Thoracic aorta (tissue), 2 donors: ENCODE measurements around the gene CYBC1. TPM values are rescaled to one million over a fixed set of nuclear protein-coding genes. Genes with fewer than 3 reads are reported as not detected.
A peak's percentile ranks its signal among the peaks of the same experiment; 100 is the strongest.

ENCODE experiments used
- ATAC-seq: fragments of 150-250 bp; one replicate; pipeline ENCODE4 v1.8.0; 2017; ENCODE audit warnings: low read depth; ENCODE audit not compliant: insufficient number of reproducible peaks, low FRiP score
- DNase-seq: peaks from one replicate; pipeline ENCODE4 v3.0.0-alpha.2; 2020; ENCODE audit warnings: low spot score
- H3K27ac ChIP-seq, 2 donors: fragments of 200-600 bp; sonication (generic); 1 replicate in 1 of 2; 2 replicates in 1 of 2; pipeline ENCODE4 v1.5.1; 2016; ENCODE audit warnings: mild to moderate bottlenecking in 2 of 2, moderate library complexity in 2 of 2
- H3K27me3 ChIP-seq: fragments of 200-600 bp; sonication (generic); replicated peaks from 2 replicates; pipeline ENCODE4 v1.6.0; 2016; ENCODE audit warnings: mild to moderate bottlenecking; ENCODE audit not compliant: insufficient read depth
- H3K36me3 ChIP-seq: fragments of 200-600 bp; sonication (generic); one replicate; pipeline ENCODE4 v1.5.1; 2016
- H3K4me1 ChIP-seq, 2 donors: fragments of 200-600 bp; sonication (generic); 1 replicate in 1 of 2; 2 replicates in 1 of 2; pipeline versions ENCODE4 v1.5.1 to v1.6.0; 2016; ENCODE audit warnings: low read depth in 2 of 2, mild to moderate bottlenecking in 1 of 2; ENCODE audit not compliant: control insufficient read depth in 1 of 2
- H3K4me3 ChIP-seq: fragments of 200-600 bp; sonication (generic); 2 replicates; pipeline ENCODE4 v1.5.1; 2016; ENCODE audit warnings: mild to moderate bottlenecking
- H3K9me3 ChIP-seq: fragments of 200-600 bp; sonication (generic); 2 replicates; pipeline ENCODE4 v1.5.1; 2016
- total RNA-seq, 2 donors: library from RNA; depleted of rRNA; stranded (reverse); fragments of >200 nt; gene quantifications; one replicate each; pipeline versions ENCODE4 v1.1.0 to v1.2.3, GENCODE V29; 2016
- TF ChIP-seq, protein P1 (sequence below): fragments of 200-600 bp; sonication (generic); IDR thresholded peaks from one replicate; pipeline ENCODE4 v1.5.1; 2019; ENCODE audit warnings: antibody characterized with exemption

Gene CYBC1
- total RNA-seq, 2 donors from 2014 or later, result 84.6 to 178 TPM

DNA sequence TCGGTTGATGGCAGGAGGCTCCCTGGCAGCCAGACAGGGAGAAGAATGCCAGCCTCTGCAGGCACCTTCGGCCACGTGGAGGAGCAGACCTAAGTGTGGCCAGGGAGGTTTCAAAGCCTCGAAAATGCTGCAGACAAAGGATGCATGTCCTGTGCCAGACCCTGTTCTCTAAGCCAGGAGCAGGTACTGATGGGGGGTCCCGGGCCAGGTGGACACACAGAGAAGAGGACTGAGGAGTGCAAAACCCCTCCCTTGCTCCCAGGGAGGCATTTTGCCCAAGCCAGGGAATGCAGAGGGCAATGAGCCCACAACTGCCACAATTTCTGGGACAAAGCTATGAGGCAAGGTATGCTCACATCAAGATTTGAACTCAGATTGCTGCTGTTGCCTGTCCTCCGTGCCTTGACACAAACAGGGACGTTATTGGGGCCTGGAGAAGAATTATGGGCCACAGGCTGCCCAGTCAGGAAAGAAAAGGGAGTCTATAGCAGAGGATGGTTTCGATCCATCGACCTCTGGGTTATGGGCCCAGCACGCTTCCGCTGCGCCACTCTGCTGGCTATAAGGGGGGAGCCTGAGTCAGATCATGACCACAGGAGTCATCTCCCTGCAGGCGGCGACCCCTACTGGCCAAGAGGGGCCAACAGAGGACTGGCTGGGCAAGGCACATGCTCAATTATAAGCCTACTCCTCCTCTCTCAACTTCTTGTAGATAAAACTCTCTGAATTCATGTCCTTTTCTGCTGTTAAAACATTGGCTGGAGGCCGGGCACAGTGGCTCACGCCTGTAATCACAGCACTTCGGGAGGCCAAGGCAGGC, 43.9 kb upstream of the CYBC1 start:
- no peak overlapping the region for H3K4me3 ChIP-seq
- peak; percentile 59 for ATAC-seq

DNA sequence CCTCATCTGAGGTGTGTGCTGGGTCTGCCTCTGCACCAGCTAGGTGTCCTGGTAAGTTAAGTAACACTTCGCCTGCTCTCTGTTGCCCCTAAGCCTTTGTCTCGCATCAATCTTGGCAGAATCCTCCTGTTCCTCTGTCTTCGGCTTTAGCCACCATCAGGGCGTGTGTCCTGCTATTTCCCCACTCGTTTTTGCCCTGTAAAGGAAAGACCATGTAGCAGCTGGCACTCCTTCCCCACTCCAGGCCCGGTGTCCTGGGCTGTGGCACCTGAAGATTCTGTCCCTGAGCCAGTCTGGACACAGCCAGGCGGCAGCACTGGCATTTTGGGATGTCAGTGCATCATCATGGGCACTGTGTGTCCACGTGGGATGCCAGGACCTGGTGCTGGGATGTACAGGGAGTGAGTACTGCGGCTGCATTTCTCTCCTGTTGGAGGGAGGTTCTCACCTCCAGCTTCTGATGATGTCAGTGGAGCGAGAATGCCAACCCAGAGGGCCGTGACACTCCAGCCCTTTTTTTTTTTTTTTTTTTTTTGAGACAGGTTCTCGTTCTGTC, 42.8 kb upstream of the CYBC1 start:
- Histone ChIP-seq H3K27ac (peak overlapping the region; percentile 65 to 75), H3K36me3 (no peaks in the 10 kb centered on the region), H3K4me1 (peaks cover 7 to 44% of the 10 kb centered on the region in 2 donors), H3K9me3 (no peaks in the 10 kb centered on the region), H3K4me3 (no peak overlapping the region), H3K27me3 (no peaks in the 10 kb centered on the region)
- ATAC-seq (no peak), DNase-seq (no peak)
- TF ChIP-seq, protein P1, sequence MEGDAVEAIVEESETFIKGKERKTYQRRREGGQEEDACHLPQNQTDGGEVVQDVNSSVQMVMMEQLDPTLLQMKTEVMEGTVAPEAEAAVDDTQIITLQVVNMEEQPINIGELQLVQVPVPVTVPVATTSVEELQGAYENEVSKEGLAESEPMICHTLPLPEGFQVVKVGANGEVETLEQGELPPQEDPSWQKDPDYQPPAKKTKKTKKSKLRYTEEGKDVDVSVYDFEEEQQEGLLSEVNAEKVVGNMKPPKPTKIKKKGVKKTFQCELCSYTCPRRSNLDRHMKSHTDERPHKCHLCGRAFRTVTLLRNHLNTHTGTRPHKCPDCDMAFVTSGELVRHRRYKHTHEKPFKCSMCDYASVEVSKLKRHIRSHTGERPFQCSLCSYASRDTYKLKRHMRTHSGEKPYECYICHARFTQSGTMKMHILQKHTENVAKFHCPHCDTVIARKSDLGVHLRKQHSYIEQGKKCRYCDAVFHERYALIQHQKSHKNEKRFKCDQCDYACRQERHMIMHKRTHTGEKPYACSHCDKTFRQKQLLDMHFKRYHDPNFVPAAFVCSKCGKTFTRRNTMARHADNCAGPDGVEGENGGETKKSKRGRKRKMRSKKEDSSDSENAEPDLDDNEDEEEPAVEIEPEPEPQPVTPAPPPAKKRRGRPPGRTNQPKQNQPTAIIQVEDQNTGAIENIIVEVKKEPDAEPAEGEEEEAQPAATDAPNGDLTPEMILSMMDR, result no peak

More for the DNA sequence above, 43.9 kb upstream of the CYBC1 start:
- H3K27me3 ChIP-seq, result no peaks in the 10 kb centered on the region
- no peaks in the 10 kb centered on the region for H3K36me3 ChIP-seq
- peak; percentile 70 for DNase-seq
- H3K4me1 ChIP-seq, result peaks cover 7 to 34% of the 10 kb centered on the region in 2 donors
- H3K9me3 ChIP-seq, result no peaks in the 10 kb centered on the region
- peak overlapping the region; percentile 64 to 75 for H3K27ac ChIP-seq
- TF ChIP-seq, protein P1, result peak; percentile 80

DNA sequence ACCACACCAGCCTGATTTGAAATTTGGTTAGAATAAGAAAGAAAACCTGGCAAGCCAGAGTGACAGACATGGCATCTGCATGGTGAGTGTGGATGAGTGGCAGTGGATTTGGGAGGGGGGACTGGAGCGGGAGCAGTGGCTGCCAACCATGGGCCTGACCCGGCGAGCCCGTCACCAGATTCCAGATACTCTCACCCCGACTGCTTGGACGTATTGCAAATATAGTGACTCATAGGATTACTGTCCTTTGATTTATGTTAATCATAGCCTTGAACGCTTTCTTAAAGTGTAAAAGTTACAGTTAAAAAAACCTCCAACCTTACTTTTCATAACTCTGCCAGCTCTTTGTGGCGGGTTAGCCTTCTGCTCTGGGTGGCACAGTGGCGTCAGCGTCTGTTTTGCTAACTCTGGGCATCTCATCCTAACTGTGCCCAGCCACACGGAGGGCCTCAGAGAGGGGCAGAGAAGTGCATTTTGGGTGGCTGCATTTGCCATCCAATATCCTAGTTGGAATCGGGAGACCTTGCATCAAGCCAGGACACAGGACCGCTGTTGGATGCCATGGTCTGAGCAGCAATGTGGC, 42.2 kb upstream of the CYBC1 start:
- no peaks in the 10 kb centered on the region for H3K27me3 ChIP-seq
- DNase-seq (no peak), ATAC-seq (no peak)
- no peak overlapping the region for H3K4me3 ChIP-seq
- TF ChIP-seq, protein P1, result no peak
- peaks cover 7 to 50% of the 10 kb centered on the region in 2 donors for H3K4me1 ChIP-seq
- peak overlapping the region; percentile 65 to 75 for H3K27ac ChIP-seq
- H3K9me3 ChIP-seq, result no peaks in the 10 kb centered on the region
- peaks cover 3% of the 10 kb centered on the region for H3K36me3 ChIP-seq

DNA sequence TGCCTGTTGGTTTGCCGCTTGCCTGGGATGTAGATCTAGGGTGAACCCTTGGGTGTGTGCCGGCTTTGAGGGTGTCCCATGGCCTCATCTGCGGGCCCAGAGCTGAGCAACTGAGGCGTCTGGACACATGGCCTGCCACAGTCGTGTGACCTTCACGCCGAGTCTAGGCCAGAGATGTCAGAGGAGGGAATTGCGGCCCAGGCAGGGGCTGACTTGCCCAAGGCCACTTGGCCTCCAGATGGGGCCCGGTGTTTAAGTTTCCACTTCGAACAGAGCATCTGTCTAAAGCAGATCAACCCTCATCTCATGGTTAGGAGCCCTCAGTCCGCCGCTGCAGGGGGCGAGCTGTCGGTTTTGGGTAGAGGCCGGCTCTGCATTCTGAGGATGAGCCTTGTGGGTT, 41.0 kb upstream of the CYBC1 start:
- Histone ChIP-seq H3K36me3 (peaks cover 3% of the 10 kb centered on the region), H3K4me3 (no peak overlapping the region), H3K4me1 (peaks cover 5 to 47% of the 10 kb centered on the region in 2 donors), H3K27ac (no peak overlapping the region), H3K27me3 (no peaks in the 10 kb centered on the region), H3K9me3 (no peaks in the 10 kb centered on the region)
- ATAC-seq (no peak), DNase-seq (no peak)
- TF ChIP-seq, protein P1, result no peak

DNA sequence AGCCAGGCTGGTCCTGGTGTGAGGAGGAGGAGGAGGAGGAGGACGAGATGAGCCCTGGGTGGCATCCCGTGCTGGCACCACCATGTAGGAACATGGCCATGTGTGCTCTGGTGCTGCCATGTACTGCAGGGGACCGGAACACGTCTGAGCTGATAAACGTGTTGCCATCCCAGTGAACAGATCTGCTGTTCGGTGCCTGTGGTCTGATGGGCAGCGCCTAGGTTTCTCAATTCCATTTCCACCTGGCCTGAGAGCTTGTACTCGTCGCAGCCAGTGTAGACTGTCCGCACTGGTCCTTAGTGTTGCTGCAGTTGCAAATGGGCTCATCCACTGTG, 40.6 kb upstream of the CYBC1 start:
- Histone ChIP-seq H3K4me1 (peaks cover 3 to 43% of the 10 kb centered on the region in 2 donors), H3K27me3 (no peaks in the 10 kb centered on the region), H3K4me3 (no peak overlapping the region), H3K27ac (peak overlapping the region in 1 of 2 donors; percentile 97), H3K9me3 (no peaks in the 10 kb centered on the region), H3K36me3 (peaks cover 3% of the 10 kb centered on the region)
- TF ChIP-seq, protein P1, result no peak
- ATAC-seq (no peak), DNase-seq (no peak)
